GM21737 (cell line): ENCODE measurements around the gene PDS5B.
"Not testable (repeated sequence)": the region's sequence is repeated elsewhere in the genome, so short reads cannot be mapped to it uniquely, and the experiment has no call there.

Experiments
- ATAC-seq: cut with Tn5 transposase; IDR thresholded peaks from one replicate; pipeline ENCODE4 v1.9.1; 2021; ENCODE audit warnings: mild to moderate bottlenecking, moderate library complexity; ENCODE audit not compliant: unreplicated experiment

PDS5B gene

GRCh38 chr13:32721131-32722034 lies 135.1 kb downstream of the PDS5B start:
- ATAC-seq, result not testable (repeated sequence)

- no peak for ATAC-seq
Observed at GRCh38 chr13:32722340-32722739, 136.1 kb downstream of the PDS5B start.

- no peak for ATAC-seq
Observed at GRCh38 chr13:32723987-32724386, 137.7 kb downstream of the PDS5B start.

- ATAC-seq, result no peak
Observed at GRCh38 chr13:32726374-32727037, 140.3 kb downstream of the PDS5B start.

DNA sequence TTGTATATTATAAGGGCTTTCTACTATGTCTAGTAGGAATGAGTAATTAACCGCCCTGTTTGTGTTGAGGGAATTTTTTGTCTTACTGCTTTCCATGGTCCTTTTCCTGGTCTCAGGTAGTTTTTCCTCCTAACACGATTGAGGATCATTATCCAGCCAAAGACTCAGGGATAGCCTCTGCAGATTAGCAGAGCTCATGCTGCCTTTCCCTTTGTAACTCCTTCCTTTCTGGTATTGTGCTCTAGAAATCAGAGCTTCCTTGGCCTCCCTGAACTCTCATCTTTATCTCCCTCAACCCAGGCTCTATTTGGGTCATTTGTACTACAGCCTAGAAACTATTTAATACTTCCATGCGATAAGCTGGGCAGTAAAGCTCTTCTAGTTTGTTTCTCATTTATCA lies 142.1 kb downstream of the PDS5B start:
- no peak for ATAC-seq

DNA sequence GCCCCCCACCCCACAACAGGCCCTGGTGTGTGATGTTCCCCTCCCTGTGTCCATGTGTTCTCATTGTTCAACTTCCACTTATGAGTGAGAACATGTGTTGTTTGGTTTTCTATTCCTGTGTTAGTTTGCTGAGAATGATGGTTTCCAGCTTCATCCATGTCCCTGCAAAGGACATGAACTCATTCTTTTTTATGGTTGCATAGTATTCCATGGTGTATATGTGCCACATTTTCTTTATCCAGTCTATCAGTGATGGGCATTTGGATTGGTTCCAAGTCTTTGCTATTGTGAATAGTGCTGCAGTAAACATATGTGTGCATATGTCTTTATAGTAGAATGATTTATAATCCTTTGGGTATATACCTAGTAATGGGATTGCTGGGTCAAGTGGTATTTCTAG lies 142.8 kb downstream of the PDS5B start:
- ATAC-seq, result not testable (repeated sequence)

DNA sequence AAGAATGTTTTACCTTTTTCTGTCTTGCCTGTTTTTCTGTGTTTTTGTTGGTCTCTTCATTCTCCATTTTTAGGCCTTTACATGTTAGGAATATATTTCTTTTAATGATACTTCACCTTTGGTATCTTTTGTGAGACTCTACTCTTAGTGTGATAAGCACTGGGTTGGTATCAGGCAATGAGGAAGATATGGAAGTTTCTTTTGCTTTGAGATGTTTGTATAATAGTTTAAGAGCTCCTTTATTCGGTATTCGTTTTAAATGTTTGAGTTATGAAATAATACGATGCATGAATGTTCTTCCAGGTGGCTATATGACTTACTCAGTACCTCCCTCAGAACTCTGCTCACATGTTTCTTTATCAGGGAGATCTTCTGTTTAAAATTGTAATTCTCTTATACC lies 144.8 kb downstream of the PDS5B start:
- no peak for ATAC-seq

GRCh38 chr13:32731576-32731975 lies 145.3 kb downstream of the PDS5B start:
- ATAC-seq, result no peak

DNA sequence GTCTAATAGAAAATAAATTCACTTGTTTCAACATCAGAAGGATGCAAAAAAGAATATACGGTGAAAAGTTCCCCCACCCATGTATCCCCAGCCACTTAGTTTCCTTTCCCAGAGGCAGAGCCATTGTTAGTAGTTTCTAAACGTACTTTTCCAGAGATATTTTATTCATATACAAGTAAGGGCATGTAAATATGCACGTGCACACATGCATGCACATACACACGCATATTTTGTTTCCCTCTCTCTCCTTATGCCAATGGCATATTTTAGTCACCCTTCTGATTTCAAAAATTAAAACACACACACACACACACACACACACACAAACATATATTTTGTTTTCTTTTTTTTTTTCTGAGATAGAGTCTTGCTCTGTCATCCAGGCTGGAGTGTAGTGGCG lies 147.4 kb downstream of the PDS5B start:
- ATAC-seq, result no peak

DNA sequence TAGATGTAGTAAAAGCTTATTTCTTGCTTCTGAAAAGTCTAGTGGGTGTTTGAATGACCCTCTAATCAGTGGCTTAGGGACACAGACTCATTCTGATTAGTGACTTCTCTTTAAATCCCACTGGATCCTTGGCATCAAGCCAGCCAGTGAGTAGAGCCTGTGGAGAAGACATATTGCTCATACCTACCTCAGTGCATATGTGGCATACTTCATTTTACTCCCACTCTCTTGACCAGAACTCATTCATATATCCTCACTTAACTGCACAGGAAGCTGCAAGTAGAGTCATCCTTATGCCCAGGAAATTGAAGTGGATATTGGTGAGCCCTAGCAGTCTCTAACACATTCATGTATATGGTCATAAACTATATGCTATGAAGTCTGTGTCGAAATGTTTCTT lies 148.3 kb downstream of the PDS5B start:
- no peak for ATAC-seq

- ATAC-seq, result no peak
Observed at GRCh38 chr13:32735859-32736258, 149.6 kb downstream of the PDS5B start.

DNA sequence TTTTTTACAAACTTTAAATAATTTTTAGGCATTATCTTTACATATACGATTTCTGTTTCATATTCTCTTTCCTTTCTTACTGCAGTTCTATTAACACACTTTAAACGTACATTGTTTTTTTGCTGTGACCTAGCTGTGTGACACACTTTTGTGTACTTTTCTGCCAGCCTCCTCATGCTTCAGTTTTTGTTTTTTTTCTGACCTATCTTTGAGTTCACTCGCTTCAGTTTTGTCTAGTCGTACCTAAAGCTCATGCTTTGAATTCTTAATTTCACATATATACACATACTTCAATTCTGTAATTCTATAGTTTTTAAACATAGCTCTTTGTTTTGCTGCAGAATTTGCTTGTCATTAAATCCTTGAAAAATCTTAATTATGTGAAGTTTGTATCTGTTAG lies 150.4 kb downstream of the PDS5B start:
- ATAC-seq, result no peak

- peak; percentile 61 for ATAC-seq
Observed at GRCh38 chr13:32737111-32737571, 150.9 kb downstream of the PDS5B start.

DNA sequence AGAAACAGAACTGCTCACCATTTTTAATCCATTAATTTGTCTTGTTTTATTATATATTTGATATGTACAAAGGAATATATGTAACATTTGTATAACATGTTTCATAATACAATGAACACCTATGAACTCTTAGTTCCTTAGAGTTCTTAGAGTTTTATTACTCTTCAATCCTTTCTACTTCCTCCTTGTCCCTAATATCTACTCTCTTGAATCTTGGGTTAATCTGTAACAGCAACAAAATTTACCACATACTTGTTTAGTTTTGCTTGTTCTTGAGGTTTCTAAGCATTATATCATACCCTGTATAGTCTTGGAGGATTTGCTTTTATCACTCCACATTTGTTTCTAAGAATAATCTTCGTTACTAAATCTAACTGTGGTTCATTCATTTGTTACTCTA lies 151.4 kb downstream of the PDS5B start:
- peak; percentile 63 for ATAC-seq

DNA sequence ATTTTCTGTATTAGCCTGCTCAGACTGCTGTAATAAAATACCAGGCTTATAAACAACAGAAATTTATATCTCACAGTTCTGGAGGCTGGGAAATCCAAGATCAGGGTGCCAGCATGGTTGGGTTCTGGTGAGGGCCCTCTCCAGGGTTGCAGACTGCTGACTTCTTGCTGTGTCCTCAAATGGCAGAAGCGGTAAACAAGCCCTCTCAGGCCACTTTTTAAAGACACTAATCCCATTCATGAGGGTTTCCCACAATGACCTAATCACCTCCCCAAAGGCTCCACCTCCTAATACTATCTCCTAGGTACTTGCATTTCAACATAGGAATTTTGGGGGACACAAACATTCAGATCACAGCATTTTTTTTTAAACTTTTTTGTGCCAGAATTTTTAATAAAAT lies 159.3 kb downstream of the PDS5B start:
- ATAC-seq, result no peak

GRCh38 chr13:32746474-32746873 lies 160.2 kb downstream of the PDS5B start:
- ATAC-seq, result no peak

DNA sequence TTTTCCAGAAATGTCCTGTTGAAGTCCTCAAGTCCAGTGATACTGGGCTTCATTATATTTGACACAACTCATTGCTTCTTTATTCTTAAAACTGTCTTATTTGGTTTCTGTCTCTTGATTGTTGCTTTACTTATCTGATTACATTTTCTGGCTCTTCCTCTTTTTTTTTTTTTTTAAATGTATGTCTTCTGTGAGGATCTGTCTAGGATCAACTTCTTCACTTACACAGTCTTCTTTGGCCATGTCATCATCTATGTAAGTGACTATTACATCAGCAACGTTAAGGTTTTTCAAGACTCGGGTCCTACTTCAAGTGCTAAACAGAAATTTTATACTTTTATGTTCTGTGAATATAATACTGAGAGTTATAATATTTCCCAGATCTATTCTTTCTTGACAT lies 162.1 kb downstream of the PDS5B start:
- ATAC-seq, result no peak

- ATAC-seq, result no peak
Observed at GRCh38 chr13:32751340-32751739, 165.1 kb downstream of the PDS5B start.

DNA sequence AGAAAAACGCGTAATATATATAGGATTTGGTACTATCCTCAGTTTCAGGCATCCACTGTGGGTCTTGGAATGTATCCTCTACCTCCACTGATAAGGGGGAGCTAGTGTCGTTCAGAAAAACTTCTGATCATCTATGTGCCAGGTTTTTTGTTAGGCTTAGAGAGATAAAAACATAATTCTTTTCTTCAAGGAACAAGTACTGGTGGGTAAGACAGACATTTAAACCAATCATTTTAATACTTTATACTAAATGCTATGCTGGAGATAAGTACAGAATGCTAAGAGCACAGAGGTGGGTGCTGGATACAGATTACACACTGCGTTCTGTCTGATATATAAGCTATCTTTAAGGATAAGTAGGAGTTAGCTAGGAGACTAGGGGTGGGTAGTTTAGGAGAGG lies 166.1 kb downstream of the PDS5B start:
- no peak for ATAC-seq

- no peak for ATAC-seq
Observed at GRCh38 chr13:32752997-32753606, 166.8 kb downstream of the PDS5B start.

DNA sequence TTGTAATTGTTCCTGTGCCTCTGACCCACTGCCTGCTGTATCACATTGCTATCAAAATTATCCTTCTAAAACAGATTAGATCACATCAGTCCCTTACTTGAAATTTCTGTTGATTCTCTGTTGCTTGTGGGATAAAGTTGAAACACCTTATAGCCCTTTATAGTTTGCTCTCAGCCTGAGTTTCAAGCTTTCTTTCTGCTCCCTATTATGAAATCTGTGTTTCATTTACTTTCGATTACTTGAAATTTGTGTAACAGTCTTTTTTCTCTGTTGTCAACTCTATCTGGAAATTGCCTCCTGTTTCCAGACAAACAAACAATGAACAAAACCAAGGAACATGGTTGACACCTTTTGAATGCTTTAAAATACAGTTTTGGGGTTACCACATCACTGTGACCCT lies 167.9 kb downstream of the PDS5B start:
- ATAC-seq, result no peak

GRCh38 chr13:32759152-32759551 lies 172.9 kb downstream of the PDS5B start:
- no peak for ATAC-seq
